NCI-H2029 treated with DMSO at 0.1 percent for 48 hours (cell line): ENCODE data around the gene MKNK1.
A peak's percentile ranks its signal among the peaks of the same experiment; 100 is the strongest.

Experiments used
- DNase-seq: peaks from one replicate; lab custom pipeline; 2025; lab: John Stamatoyannopoulos, UW

Gene MKNK1

DNA sequence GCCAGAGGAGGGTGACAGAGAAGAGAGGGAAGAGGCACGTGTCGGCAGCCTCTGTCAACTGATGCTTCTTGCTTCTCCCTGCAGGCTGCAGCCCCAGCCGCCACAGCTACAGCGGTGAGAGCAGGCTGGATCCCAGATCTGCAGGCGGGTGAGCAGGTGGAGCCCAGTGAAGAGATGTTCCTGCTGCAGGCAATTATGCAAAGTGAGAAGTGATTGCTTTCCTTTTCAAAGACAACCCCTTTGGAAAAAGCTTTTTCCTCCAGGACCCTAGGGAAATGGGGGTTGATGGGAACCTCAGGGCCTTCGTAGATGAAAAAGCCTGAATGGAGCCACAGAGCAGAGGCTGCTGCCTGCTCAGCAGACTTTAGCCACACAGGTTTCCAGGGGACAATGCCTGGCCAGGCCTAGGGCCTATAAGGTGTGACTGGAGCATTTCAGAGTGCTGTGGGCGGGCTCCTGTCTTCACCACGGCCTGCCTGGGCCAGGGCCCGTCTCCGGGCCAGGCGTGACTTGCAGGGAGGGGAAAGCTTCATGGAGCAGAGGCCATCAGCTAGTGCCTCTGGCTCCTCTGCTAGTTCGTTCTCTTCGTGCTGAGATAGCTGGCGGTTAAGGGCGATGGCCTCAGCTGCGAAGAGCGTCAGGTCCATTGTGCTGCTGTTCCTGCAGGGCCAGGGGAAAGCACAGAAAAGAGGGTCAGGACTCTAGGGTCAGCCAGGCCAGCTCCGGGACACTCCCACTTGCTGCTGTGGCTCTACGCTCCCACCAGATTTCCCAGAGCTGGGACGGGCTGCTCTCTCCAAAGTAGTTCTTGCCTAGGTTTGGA, 45.7 kb downstream of the MKNK1 start:
- no peak for DNase-seq

DNA sequence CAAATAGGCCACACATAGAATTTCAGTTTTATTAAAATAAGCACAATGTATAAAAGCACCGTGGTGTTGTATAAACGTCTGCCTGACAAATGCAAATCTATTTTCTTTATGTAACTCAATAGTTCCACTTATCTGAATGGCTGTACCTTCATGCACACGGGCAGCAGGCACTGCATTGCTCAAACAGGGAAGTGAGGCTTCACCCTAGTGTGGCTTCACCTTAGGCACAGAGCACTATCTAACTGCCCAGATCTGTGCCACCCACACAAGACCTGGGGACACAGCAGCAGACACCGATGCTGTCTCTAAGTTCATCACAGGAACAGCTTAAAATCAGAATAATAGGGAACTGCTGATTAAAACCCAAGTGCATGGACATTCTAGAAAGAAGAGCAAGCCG, 46.7 kb downstream of the MKNK1 start:
- no peak for DNase-seq

DNA sequence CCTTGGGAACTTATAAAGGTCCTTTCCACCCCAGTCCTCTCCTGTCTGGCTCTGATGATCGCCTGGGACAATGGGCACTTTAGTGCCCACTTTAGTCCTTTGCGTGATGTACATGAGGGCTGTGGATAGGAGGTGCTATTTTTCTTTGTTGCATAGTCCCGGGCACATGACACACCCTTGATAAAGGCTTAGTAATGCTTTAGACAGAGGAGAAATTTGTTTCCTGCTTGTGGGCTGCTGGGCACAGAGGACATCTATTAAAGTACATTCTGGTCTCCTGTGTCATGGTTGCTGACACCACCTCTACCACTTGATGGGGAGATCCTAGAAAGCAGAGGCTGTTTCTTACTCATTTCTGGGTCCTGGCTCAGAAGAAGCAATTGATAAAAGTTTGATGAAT, 47.2 kb downstream of the MKNK1 start:
- no peak for DNase-seq

DNA sequence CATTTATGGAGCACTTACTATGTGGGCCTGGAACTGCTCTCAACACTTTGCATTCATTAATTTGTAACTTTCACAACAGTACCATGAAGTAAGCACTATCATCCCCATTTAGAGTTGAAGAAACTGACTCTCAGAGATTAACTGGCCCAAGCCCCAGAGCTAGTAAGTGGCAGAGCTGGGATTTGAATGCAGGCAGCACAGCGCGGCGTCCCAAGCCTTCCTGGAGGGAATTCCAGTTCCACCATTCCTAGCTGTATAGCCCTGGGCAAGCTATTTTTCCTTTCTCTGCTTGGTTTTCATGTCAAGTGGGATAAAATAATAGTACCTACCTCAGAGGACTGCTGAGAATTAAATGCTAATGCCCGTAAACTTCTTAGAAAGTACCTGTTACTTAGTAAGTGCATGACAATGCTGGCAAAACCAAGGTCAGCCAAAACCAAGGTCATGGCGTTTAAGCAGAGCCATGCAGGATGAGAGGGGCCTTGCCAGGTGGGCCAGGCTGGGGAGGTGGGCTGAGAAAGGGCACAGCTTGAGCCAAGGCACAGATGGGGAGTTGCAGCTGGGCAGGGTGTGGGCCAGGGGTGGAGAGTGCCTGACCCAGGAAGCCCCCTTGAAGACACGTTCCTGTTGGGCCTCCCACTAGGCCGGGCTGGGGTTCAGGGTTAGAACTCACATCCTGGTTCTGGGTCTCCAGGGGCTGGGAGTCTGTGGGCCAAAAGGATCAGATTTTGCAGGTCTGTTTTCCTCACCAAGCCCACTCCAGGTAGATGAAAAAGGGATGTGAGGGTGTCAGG, 48.0 kb downstream of the MKNK1 start:
- no peak for DNase-seq

- no peak for DNase-seq
Observed at GRCh38 chr1:46554597-46555381, 49.3 kb downstream of the MKNK1 start.

- DNase-seq = no peak
Observed at GRCh38 chr1:46554236-46554596, 49.9 kb downstream of the MKNK1 start.

GRCh38 chr1:46553506-46553905, 50.6 kb downstream of the MKNK1 start:
- DNase-seq = no peak

DNA sequence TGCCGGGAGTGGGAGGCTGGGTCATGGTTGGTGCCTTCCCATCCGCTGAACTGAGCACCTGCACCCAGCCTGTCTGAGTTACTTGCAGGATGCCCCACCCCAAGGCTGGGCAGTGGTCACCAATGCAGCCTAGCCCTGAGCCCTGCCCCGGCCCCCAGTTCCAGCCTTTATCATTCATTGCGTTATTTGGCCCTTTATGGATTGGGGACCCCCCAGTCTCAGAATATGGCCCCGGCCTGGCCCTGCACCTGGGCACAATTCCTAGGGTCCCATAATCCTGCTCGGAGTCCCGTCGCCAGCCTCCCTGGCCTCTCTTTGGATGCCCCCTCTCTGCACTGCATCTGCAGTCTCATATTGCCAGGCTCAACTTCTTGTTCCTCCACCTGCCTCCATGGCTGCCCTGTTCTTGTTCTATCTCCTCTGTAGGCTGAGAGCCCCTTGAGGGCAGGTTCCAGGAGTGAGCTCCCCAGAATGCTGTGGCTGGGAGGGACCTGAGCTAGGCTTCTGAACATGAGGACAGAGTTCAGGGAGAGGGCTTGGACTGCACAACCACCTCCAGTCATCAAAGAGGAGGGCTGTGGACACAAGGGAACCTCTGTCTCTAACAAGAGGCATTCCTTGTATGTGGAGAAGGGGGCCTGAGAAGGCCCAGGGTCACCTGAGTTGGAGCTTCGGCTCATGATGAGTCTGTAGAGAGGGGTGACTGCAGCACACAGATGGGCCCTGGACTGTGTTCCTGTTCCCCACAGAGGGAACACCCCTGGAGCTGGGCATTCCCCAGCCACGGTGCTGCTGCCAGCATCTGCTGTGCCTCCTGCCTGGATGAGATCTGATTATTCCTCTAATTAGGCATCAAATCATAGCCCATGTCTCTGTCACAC, 51.5 kb downstream of the MKNK1 start:
- DNase-seq = no peak

DNA sequence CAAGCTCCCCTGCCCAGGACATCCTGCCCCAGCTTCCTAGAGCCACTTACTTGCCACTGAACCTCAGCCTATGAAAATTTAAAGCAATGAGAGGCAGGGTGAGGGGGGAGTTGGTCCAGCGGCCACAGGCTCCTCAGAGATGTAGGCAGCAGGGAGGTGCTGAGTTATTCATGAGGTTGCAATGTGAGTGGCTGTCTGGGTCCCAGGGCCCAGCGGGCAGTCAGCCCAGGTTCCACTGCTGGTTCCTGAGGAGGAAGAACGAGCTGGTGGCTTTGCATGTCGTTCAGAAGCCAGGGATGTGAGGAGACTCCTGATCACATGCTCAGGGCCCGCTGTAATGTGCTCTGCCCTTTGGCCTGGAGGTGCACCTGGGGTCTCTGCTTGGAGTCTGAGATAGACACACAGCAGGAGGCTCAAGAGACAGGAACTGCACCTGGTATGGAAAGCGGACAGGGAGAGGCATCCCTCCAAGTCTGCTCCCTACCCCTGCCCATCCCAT, 52.4 kb downstream of the MKNK1 start, which contains the start of gene KNCN:
Gene KNCN, minus strand, starts transcription at position 51 of the 499 bp plus-strand sequence. CDS start 432 bp downstream, outside the sequence.
- no peak for DNase-seq

DNA sequence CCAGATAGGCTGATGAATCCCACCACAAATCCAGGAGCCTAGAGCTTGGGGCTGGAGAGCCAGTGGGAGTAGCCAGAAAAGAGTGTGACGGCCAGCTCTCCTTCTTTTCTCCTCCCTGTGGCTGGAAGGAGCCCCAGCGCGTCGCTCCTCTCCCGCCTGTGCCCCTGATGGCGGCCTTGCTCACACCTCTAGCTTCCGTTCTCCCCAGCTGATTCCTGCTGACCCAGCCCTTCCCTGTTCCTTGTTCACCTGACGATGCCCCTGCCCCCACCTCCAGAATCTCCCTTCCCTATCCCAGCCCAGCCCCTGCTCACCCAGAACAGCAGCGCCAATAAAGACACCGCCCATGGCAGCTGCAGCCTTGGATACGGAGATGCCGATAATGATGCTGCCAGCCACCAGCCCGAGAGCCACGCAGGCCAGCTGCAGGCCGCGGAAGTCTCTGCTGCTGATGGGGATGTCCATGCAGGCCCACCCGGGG, 53.3 kb downstream of the MKNK1 start:
- DNase-seq = no peak

DNA sequence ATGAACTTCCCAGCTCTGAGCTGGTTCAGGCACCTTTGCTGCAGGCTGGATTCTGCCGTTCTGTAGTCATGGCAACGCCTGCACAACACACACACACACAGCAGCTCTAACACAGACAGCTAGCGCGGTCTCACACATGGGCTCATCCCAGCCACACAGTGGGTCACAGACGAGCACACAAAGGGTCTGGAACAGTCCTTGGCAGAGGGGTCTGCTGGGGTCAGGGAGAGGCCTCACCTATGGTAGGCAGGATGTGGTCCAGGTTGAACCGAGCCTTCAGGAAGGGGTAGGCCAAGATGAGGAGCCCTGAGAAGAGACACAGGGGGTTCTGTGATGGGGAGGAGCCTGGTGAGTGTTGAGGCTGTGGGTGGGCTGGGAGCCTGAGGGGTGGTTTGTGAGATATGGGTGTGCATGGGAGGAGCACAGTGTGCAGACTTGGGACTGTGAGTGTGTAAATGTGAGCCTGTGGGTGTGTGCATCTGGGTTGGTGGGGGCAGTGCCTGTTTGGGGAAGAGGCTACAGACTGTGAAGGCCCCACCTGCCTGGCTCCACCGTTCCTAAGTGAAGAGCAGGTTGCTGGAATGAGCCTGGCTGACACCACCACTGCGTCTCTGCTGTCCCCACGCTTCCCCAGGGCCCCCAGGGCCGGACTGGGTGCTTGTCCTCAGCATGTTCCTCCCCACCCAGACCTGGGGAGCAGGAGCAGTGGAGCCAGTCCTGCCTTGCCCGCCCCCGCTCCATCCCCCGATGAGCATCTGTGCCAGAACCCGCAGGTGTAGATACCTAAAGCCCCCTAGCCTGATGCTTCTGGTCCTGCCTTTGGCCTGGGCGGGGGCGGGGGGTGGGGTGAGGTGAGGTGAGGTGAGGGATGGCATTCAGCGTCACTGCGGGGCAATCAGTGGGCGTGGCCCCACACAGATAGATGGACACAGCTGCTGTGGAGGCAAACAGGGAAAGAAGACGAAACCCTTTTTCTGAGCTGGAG, 54.1 kb downstream of the MKNK1 start:
- no peak for DNase-seq

- peak; percentile 69 for DNase-seq
Observed at GRCh38 chr1:46547481-46548383, 56.3 kb downstream of the MKNK1 start.

GRCh38 chr1:46546210-46546609, 57.9 kb downstream of the MKNK1 start:
- no peak for DNase-seq

DNA sequence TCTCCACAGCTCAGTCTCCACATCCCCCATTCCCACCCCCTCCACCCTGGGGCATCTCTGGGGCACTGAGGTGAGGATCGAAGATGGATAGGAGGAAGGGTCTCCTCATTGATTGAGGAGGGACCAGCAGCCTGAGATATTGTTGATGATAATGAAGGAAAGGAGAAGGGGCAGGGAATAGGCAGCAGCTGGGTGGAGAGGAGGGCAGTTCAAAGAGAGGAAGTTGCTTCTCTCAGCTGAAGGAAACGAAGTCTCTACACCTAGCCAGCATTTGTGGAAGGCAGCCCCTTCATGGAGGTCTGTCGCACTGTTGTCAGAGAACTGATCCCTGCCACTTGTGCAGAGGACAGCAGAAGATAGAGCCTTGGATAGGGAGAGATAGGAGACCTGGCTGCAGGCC, 58.3 kb downstream of the MKNK1 start:
- DNase-seq = no peak

GRCh38 chr1:46544561-46545240, 59.4 kb downstream of the MKNK1 start:
- no peak for DNase-seq

- DNase-seq = no peak
Observed at GRCh38 chr1:46543761-46544560, 60.1 kb downstream of the MKNK1 start.

DNA sequence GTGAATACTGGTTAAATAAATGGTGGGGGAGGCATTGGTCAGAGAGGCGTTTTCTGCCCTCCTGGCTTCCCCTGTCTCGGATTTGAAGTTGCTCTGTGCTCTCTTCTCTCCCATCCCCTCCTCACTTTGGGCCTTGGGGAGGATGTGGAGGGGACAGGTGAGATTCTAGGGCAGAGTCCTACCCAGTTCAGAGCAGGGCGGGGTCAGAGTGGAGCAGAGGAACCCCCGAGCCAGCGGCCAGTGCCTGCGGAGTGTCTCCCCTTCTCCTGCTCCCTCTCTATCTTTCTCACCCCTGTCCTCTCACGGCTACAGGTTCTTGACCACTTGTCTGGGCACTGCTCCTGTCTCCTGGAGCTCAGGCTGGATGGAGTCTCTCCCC, 60.7 kb downstream of the MKNK1 start:
- DNase-seq = no peak
